ENCODE results near the gene CD44. TPM values are rescaled to one million over a fixed set of nuclear protein-coding genes. Genes with fewer than 3 reads are reported as not detected.

Gene CD44
- total RNA-seq, 3 donors from 2014 or later: 105 to 154 (median 136) TPM

DNA sequence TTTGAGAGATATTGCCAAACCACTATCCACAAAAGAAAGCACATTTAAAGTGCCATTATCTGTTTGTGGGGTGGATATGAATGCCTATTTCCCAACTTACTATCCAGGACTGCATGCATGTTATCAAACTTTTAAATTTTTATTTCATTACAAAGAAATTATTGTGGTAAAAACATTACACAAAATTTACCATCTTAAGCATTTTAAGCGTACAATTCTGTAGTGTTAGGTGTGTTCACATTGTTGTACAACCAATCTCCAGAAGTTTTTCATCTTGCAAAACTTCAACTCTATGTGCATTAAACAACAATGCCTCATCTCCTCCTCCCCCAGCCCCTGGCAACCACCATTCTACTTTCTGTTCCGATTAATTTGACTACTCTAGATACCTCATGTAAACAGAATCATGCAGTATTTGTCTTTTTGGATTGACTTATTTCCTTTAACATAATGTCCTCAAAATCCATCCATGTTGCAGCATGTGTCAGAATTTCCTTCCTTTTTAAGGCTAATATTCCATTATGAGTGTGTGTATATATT, 17.6 kb upstream of the CD44 start:
- ATAC-seq (no peak), DNase-seq (no peak)
- Histone ChIP-seq H3K4me3 (no peak overlapping the region), H3K9me3 (no peaks in the 10 kb centered on the region), H3K36me3 (ENCODE audit: low read depth) (no peaks in the 10 kb centered on the region), H3K4me1 (ENCODE audit: low read depth) (peaks cover 4% of the 10 kb centered on the region)
- TF ChIP-seq, protein P1, sequence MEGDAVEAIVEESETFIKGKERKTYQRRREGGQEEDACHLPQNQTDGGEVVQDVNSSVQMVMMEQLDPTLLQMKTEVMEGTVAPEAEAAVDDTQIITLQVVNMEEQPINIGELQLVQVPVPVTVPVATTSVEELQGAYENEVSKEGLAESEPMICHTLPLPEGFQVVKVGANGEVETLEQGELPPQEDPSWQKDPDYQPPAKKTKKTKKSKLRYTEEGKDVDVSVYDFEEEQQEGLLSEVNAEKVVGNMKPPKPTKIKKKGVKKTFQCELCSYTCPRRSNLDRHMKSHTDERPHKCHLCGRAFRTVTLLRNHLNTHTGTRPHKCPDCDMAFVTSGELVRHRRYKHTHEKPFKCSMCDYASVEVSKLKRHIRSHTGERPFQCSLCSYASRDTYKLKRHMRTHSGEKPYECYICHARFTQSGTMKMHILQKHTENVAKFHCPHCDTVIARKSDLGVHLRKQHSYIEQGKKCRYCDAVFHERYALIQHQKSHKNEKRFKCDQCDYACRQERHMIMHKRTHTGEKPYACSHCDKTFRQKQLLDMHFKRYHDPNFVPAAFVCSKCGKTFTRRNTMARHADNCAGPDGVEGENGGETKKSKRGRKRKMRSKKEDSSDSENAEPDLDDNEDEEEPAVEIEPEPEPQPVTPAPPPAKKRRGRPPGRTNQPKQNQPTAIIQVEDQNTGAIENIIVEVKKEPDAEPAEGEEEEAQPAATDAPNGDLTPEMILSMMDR (IDR thresholded peaks at IDR 0.05): no peak
- intact Hi-C loops (cut with DNase I, micrococcal nuclease): no loop called here

DNA sequence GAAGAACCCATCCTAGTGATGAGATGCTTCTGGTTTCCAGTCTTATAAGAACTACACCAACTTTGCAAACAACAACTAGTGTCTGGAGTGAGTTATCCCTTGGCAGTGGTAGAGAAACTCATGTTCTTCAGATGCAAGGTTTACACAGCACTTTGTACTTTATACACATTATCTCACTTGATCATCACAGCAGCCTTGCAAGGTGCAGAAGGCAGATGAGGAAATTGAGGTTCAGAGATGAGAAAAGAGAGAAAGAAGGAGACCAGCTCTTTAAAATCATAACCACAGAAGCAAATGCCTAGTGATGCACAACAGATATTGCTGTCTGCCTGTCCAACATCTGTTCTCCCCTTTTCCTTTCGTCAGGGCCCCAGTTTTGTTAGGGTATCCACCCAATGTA, 16.7 kb upstream of the CD44 start:
- no peaks in the 10 kb centered on the region for H3K36me3 ChIP-seq (ENCODE audit: low read depth)
- no peaks in the 10 kb centered on the region for H3K9me3 ChIP-seq
- ATAC-seq (peak; percentile 39), DNase-seq (no peak)
- H3K4me3 ChIP-seq: no peak overlapping the region
- no peaks in the 10 kb centered on the region for H3K4me1 ChIP-seq (ENCODE audit: low read depth)
- intact Hi-C loops (cut with DNase I, micrococcal nuclease): no loop called here
- TF ChIP-seq, protein P1 (IDR thresholded peaks at IDR 0.05): no peak

- H3K36me3 ChIP-seq (ENCODE audit: low read depth): no peaks in the 10 kb centered on the region
- TF ChIP-seq, protein P1 (IDR thresholded peaks at IDR 0.05): no peak
- DNase-seq (no peak), ATAC-seq (peak; percentile 64)
- intact Hi-C loops (cut with DNase I, micrococcal nuclease): no loop called here
- no peaks in the 10 kb centered on the region for H3K4me1 ChIP-seq (ENCODE audit: low read depth)
- H3K4me3 ChIP-seq: no peak overlapping the region
- no peaks in the 10 kb centered on the region for H3K9me3 ChIP-seq
Measured at GRCh38 chr11:35126000-35126878, 12.7 kb upstream of the CD44 start.

- no peaks in the 10 kb centered on the region for H3K4me1 ChIP-seq (ENCODE audit: low read depth)
- no peaks in the 10 kb centered on the region for H3K9me3 ChIP-seq
- TF ChIP-seq, protein P1 (IDR thresholded peaks at IDR 0.05): no peak
- no peak overlapping the region for H3K4me3 ChIP-seq
- ATAC-seq: no peak
- no peak for DNase-seq
- no peaks in the 10 kb centered on the region for H3K36me3 ChIP-seq (ENCODE audit: low read depth)
- intact Hi-C loops (cut with DNase I, micrococcal nuclease): no loop called here
Measured at GRCh38 chr11:35126879-35127581, 11.9 kb upstream of the CD44 start.

DNA sequence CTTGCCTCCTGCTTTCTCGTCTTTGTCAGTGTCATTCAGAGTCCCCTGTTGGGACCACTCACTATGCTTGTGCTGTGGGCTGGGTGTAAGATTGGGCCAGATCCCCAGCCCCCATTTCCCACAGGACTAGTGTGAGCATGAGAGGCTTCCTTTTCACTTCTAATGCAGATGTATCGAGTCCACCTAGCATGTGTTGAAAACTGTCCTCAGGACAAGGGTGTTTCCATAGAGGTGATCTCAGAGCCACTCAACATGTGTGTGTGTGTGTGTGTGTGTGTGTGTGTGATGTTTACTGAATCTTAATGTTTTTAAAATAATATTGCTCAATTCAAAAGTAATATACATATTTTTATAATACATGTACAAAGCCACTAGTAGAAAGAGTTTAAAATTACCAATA, 11.4 kb upstream of the CD44 start:
- H3K4me3 ChIP-seq: no peak overlapping the region
- intact Hi-C loops (cut with DNase I, micrococcal nuclease): no loop called here
- DNase-seq: no peak
- ATAC-seq: no peak
- no peaks in the 10 kb centered on the region for H3K4me1 ChIP-seq (ENCODE audit: low read depth)
- H3K36me3 ChIP-seq (ENCODE audit: low read depth): no peaks in the 10 kb centered on the region
- TF ChIP-seq, protein P1 (IDR thresholded peaks at IDR 0.05): no peak
- H3K9me3 ChIP-seq: no peaks in the 10 kb centered on the region

Measured in mucosa of descending colon (tissue), 3 donors.